ENCODE results near the gene TMEM238.

DNA sequence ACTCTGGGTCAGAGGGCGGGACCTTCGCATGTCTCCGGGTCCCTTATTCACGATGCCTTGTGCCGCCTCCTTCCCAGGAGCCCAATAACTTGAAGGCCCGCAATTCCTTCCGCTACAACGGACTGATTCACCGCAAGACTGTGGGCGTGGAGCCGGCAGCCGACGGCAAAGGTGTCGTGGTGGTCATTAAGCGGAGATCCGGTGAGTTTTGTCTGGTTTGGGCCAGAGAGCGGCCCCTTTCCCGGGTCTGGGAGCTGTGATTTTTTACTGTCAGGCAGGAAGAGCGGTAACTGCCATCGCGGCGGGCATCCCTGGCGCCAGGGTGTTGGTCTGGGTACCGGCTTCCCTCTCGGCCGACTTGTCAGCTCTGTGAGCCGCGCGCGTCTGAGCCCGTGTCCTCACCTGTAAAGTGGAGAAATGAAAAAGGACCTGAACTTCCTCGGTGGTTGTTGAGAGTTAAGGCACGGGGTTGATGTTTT lies 2.4 kb upstream of the TMEM238 start:
- TF ChIP-seq POLR2AphosphoS5 (IDR thresholded peaks at IDR 0.05) (no peak), CTCF (IDR thresholded peaks at IDR 0.05) (no peak), POLR2A (IDR thresholded peaks at IDR 0.05) (no peak)
